Measurements from ENCODE around the gene FBXO31.
A peak's percentile ranks its signal among the peaks of the same experiment; 100 is the strongest.
"Not testable (repeated sequence)": the region's sequence is repeated elsewhere in the genome, so short reads cannot be mapped to it uniquely, and the experiment has no call there.

The FBXO31 gene

GRCh38 chr16:87411375-87412271, 28.0 kb upstream of the FBXO31 start:
- no peak for DNase-seq

- DNase-seq: no peak
Measured at GRCh38 chr16:87410968-87411367, 27.4 kb upstream of the FBXO31 start.

- DNase-seq: no peak
Measured at GRCh38 chr16:87410530-87410929, 27.0 kb upstream of the FBXO31 start.

GRCh38 chr16:87409781-87410180, 26.2 kb upstream of the FBXO31 start:
- DNase-seq: no peak

- no peak for DNase-seq
Measured at GRCh38 chr16:87409153-87409552, 25.6 kb upstream of the FBXO31 start.

GRCh38 chr16:87407511-87408112, 24.0 kb upstream of the FBXO31 start:
- no peak for DNase-seq

GRCh38 chr16:87406495-87407088, 23.0 kb upstream of the FBXO31 start:
- no peak for DNase-seq

GRCh38 chr16:87404764-87405625, 21.4 kb upstream of the FBXO31 start:
- no peak for DNase-seq

GRCh38 chr16:87395181-87395842, 11.7 kb upstream of the FBXO31 start:
- DNase-seq: no peak

- DNase-seq: no peak
Measured at GRCh38 chr16:87393680-87394055, 10.1 kb upstream of the FBXO31 start.

- peak; percentile 54 for DNase-seq
Measured at GRCh38 chr16:87392821-87393679, 9.5 kb upstream of the FBXO31 start.

GRCh38 chr16:87391950-87392820, 8.6 kb upstream of the FBXO31 start, which contains the start of gene MAP1LC3B:
Gene MAP1LC3B, plus strand, starts transcription at chr16:87392336. Its CDS starts 92 bp downstream, at chr16:87392428.
- DNase-seq: peak; percentile 95

GRCh38 chr16:87391324-87391949, 7.9 kb upstream of the FBXO31 start:
- peak; percentile 64 for DNase-seq

- DNase-seq: no peak
Measured at GRCh38 chr16:87390641-87391323, 7.2 kb upstream of the FBXO31 start.

- DNase-seq: not testable (repeated sequence)
Measured at GRCh38 chr16:87389914-87390313, 6.3 kb upstream of the FBXO31 start.

GRCh38 chr16:87389245-87389644, 5.7 kb upstream of the FBXO31 start:
- no peak for DNase-seq

- DNase-seq: no peak
Measured at GRCh38 chr16:87388818-87389134, 5.2 kb upstream of the FBXO31 start.

GRCh38 chr16:87387942-87388817, 4.6 kb upstream of the FBXO31 start:
- peak; percentile 99 for DNase-seq

- DNase-seq: not testable (repeated sequence)
Measured at GRCh38 chr16:87384875-87385167, 1.2 kb upstream of the FBXO31 start.
